ENCODE data around the gene OPTC.

Gene OPTC

GRCh38 chr1:203526572-203526971, 32.6 kb downstream of the OPTC start:
- no peak for TF ChIP-seq CTCF (IDR thresholded peaks at IDR 0.05; ENCODE audit: low read depth, low read length, missing control alignments)
- no peak for DNase-seq (ENCODE audit: extremely low read depth, low read depth)
- no peak overlapping the region for H3K4me3 ChIP-seq (replicated peaks; ENCODE audit: low read depth, low read length)

GRCh38 chr1:203527013-203527412, 33.1 kb downstream of the OPTC start:
- TF ChIP-seq CTCF (IDR thresholded peaks at IDR 0.05; ENCODE audit: low read depth, low read length, missing control alignments): no peak
- no peak overlapping the region for H3K4me3 ChIP-seq (replicated peaks; ENCODE audit: low read depth, low read length)
- no peak for DNase-seq (ENCODE audit: extremely low read depth, low read depth)

GRCh38 chr1:203528063-203528462, 34.1 kb downstream of the OPTC start:
- no peak for DNase-seq (ENCODE audit: extremely low read depth, low read depth)
- TF ChIP-seq CTCF (IDR thresholded peaks at IDR 0.05; ENCODE audit: low read depth, low read length, missing control alignments): no peak
- no peak overlapping the region for H3K4me3 ChIP-seq (replicated peaks; ENCODE audit: low read depth, low read length)

GRCh38 chr1:203528976-203529835, 35.3 kb downstream of the OPTC start:
- no peak for TF ChIP-seq CTCF (IDR thresholded peaks at IDR 0.05; ENCODE audit: low read depth, low read length, missing control alignments)
- no peak for DNase-seq (ENCODE audit: extremely low read depth, low read depth)
- no peak overlapping the region for H3K4me3 ChIP-seq (replicated peaks; ENCODE audit: low read depth, low read length)

- TF ChIP-seq CTCF (IDR thresholded peaks at IDR 0.05; ENCODE audit: low read depth, low read length, missing control alignments): no peak
- no peak for DNase-seq (ENCODE audit: extremely low read depth, low read depth)
- no peak overlapping the region for H3K4me3 ChIP-seq (replicated peaks; ENCODE audit: low read depth, low read length)
These were observed 37.1 kb downstream of the OPTC start for GRCh38 chr1:203531063-203531462.

GRCh38 chr1:203534012-203534411, 40.1 kb downstream of the OPTC start:
- no peak overlapping the region for H3K4me3 ChIP-seq (replicated peaks; ENCODE audit: low read depth, low read length)
- TF ChIP-seq CTCF (IDR thresholded peaks at IDR 0.05; ENCODE audit: low read depth, low read length, missing control alignments): no peak

More at GRCh38 chr1:203534012-203534411, 40.1 kb downstream of the OPTC start:
- DNase-seq (ENCODE audit: extremely low read depth, low read depth): no peak
